PFSK-1 (cell line): ENCODE results near the gene U2AF2.

Experiments used
- FOXP2 ChIP-seq: optimal IDR thresholded peaks from 2 replicates; pipeline ENCODE3; 2011; ENCODE audit warnings: borderline replicate concordance, control low read depth, inconsistent platforms; ENCODE audit not compliant: insufficient read depth; ENCODE audit errors: extremely low read length, extremely low read depth
- POLR2AphosphoS5 ChIP-seq: IDR thresholded peaks from 2 replicates; pipeline ENCODE4 v1.6.1; 2012; ENCODE audit warnings: low read depth, mild to moderate bottlenecking, control low read depth, low read length, moderate library complexity
- SIN3A ChIP-seq: IDR thresholded peaks from 2 replicates; pipeline ENCODE4 v1.6.1; 2012; ENCODE audit warnings: mild to moderate bottlenecking, low read length, moderate library complexity, borderline replicate concordance; ENCODE audit not compliant: insufficient read depth
- TAF1 ChIP-seq: IDR thresholded peaks from 2 replicates; pipeline ENCODE4 v1.6.1; 2012; ENCODE audit warnings: low read length, control low read depth, borderline replicate concordance; ENCODE audit not compliant: insufficient read depth
- TF ChIP-seq, protein P1 (sequence below), 2 experiments: IDR thresholded peaks; 2 replicates each; pipeline versions ENCODE4 v1.6.1 to v1.8.0; 2011 to 2012; ENCODE audit warnings: low read depth in 2 of 2, low read length in 2 of 2, control low read depth in 1 of 2, inconsistent platforms in 1 of 2, mild to moderate bottlenecking in 1 of 2, moderate library complexity in 1 of 2; ENCODE audit not compliant: insufficient read depth in 1 of 2

DNA sequence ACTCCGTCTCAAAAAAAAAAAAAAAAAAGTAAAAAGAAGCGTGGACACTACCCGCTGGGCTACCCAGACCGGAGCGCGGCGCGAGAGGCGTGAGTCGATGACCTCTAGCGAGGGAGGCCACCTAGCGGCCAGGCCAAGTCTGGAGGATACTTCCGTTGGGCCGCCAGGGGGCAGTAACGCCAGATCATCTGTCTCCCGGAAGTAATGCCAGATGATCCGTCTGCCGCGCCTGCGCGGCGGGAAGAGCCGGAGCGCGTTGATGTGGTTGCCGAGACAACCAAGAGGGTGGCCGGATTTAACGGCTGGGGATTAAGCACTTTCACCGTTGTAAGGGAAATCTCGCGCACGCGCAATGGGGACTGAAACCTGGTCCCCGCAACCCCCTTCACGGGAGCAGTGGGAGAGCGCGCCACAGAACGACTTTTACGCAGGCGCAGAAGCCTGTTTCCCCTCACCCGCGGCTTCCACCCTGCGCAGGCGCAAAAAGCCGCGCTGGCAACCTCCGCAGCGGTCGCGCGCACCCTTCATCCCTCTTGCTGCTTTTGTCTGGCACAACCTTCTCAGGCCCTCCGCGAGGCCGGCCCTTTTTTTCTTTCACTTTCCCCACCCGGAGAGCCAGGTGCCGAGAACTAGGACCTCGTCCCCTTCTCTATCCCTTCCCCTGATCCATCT is 1.0 kb upstream of the U2AF2 start:
- TF ChIP-seq SIN3A, result peak; percentile 89; the same call in 1 of the 2 replicates
- peak; percentile 60 for TF ChIP-seq FOXP2
- peak; percentile 70; the same call in 1 of the 2 replicates for TF ChIP-seq POLR2AphosphoS5
- no peak; the same call in 1 of the 2 replicates for TF ChIP-seq TAF1
- TF ChIP-seq, protein P1, sequence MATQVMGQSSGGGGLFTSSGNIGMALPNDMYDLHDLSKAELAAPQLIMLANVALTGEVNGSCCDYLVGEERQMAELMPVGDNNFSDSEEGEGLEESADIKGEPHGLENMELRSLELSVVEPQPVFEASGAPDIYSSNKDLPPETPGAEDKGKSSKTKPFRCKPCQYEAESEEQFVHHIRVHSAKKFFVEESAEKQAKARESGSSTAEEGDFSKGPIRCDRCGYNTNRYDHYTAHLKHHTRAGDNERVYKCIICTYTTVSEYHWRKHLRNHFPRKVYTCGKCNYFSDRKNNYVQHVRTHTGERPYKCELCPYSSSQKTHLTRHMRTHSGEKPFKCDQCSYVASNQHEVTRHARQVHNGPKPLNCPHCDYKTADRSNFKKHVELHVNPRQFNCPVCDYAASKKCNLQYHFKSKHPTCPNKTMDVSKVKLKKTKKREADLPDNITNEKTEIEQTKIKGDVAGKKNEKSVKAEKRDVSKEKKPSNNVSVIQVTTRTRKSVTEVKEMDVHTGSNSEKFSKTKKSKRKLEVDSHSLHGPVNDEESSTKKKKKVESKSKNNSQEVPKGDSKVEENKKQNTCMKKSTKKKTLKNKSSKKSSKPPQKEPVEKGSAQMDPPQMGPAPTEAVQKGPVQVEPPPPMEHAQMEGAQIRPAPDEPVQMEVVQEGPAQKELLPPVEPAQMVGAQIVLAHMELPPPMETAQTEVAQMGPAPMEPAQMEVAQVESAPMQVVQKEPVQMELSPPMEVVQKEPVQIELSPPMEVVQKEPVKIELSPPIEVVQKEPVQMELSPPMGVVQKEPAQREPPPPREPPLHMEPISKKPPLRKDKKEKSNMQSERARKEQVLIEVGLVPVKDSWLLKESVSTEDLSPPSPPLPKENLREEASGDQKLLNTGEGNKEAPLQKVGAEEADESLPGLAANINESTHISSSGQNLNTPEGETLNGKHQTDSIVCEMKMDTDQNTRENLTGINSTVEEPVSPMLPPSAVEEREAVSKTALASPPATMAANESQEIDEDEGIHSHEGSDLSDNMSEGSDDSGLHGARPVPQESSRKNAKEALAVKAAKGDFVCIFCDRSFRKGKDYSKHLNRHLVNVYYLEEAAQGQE (IDR thresholded peaks at IDR 0.05; ENCODE audit: insufficient read depth in 1 of 2, low read depth in 2 of 2, low read length in 2 of 2), result no peak
